ENCODE results near the gene SPTY2D1.

DNA sequence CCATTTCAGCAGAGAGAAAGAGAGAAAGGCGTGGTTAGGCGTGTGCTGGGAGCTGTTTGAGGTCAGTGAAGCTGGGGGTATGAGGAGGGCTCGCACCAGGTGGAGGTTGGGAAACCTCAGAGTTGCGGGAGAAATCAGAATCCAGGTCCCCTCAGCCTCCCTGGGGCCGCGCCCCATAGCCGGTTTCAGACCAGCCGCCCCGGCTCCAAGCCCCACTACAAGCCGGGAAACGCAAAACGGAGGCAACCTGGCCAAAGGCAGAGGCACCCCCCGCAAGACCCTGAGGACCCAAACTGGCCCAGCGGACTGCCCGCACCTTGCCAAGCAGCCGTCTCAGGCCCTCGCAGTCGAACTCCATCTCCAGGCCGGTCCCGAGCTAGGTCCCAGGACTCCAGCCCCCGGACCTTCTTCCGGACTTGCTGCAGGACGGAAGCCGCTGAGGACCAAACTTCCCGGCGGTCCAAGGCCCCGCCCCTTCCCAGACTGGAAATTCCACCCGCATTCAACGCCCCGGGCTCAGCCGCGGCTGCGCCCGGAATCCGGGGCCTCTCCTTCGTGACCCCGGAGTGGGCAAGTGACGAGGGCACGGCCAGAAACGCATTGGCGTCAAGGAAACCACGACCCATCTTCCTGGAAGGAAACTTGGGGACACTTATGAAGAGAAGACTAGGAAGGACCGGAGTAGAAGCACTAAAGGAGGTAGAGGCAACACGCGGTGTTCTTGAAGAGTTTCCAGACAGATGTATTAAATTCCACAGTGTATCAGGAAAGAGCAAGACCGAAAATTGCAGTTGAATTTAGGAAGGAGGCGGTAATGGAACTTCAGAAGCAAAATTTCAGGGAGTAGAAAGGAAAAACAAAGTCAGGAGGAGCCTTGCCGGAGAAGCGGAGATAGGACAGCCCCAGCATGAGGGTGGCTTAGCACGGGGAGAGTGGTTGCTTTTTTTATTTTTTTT, 45.6 kb downstream of the SPTY2D1 start, which contains the start of gene UEVLD:
- peak; percentile 92 for TF ChIP-seq POLR2AphosphoS5 (IDR thresholded peaks at IDR 0.05; ENCODE audit: low read depth, low read length)
- TF ChIP-seq TAF1 (IDR thresholded peaks at IDR 0.05; ENCODE audit: borderline replicate concordance, insufficient read depth, low read length): peak; percentile 86

Data from PFSK-1 (cell line).